ENCODE results near the gene TPST1.

DNA sequence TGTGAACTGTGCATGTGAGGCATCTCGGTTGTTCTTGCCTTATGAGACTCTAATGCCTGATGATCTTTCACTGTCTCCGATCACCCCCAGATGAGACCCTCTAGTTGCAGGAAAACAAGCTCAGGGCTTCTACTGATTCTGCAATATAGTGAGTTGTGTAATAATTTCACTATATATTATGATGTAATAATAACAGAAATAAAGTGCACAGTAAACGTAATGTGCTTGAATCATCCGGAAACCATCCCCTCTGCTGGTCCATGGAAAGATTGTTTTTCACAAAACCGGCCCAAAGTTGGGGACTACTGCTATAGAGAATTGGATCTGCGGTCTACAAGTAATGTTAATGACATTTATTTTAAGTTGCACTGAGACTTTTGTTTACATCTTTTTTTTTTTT is 126.7 kb downstream of the TPST1 start:
- TF ChIP-seq, protein P1, sequence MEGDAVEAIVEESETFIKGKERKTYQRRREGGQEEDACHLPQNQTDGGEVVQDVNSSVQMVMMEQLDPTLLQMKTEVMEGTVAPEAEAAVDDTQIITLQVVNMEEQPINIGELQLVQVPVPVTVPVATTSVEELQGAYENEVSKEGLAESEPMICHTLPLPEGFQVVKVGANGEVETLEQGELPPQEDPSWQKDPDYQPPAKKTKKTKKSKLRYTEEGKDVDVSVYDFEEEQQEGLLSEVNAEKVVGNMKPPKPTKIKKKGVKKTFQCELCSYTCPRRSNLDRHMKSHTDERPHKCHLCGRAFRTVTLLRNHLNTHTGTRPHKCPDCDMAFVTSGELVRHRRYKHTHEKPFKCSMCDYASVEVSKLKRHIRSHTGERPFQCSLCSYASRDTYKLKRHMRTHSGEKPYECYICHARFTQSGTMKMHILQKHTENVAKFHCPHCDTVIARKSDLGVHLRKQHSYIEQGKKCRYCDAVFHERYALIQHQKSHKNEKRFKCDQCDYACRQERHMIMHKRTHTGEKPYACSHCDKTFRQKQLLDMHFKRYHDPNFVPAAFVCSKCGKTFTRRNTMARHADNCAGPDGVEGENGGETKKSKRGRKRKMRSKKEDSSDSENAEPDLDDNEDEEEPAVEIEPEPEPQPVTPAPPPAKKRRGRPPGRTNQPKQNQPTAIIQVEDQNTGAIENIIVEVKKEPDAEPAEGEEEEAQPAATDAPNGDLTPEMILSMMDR (conservative IDR thresholded peaks at IDR 0.05), result no peak
- no peak for TF ChIP-seq EZH2 (IDR thresholded peaks at IDR 0.05; ENCODE audit: low read depth)

All from PC-9 (cell line).